Skeletal muscle tissue (tissue), 4 donors: ENCODE results near the gene CNN2. TPM values are rescaled to one million over a fixed set of nuclear protein-coding genes. Genes with fewer than 3 reads are reported as not detected.

ENCODE experiments used
- H3K27ac ChIP-seq: one replicate; pipeline ENCODE4 v1.7.0; 2013; ENCODE audit warnings: mild to moderate bottlenecking, low read depth, low read length, inconsistent platforms
- H3K27me3 ChIP-seq, 3 donors: one replicate each; pipeline ENCODE4 v1.7.0; 2013; ENCODE audit warnings: low read length in 3 of 3; ENCODE audit not compliant: control insufficient read depth in 3 of 3, insufficient read depth in 3 of 3
- H3K36me3 ChIP-seq, 3 donors: one replicate each; pipeline ENCODE4 v1.7.0; 2013; ENCODE audit warnings: low read length in 3 of 3; ENCODE audit not compliant: control insufficient read depth in 3 of 3, insufficient read depth in 3 of 3
- H3K4me1 ChIP-seq, 3 donors: one replicate each; pipeline ENCODE4 v1.7.0; 2013; ENCODE audit warnings: low read length in 3 of 3, mild to moderate bottlenecking in 3 of 3; ENCODE audit not compliant: control insufficient read depth in 3 of 3, insufficient read depth in 3 of 3
- H3K4me3 ChIP-seq, 3 donors: one replicate each; pipeline ENCODE4 v1.7.0; 2013; ENCODE audit warnings: low read length in 3 of 3
- H3K9ac ChIP-seq, 3 donors: one replicate each; pipeline ENCODE4 v1.7.0; 2013; ENCODE audit warnings: low read length in 3 of 3, mild to moderate bottlenecking in 3 of 3, moderate library complexity in 2 of 3, low read depth in 1 of 3
- H3K9me3 ChIP-seq, 3 donors: one replicate each; pipeline ENCODE4 v1.7.0; 2013; ENCODE audit warnings: low read length in 3 of 3; ENCODE audit not compliant: control insufficient read depth in 3 of 3
- total RNA-seq: library from RNA; depleted of rRNA; stranded (reverse); fragments of >200 nt; gene quantifications from one replicate; pipeline ENCODE4 v1.2.3, GENCODE V29; 2014
- donor health status: Osteomylitis.

The CNN2 gene
- total RNA-seq, 1 donor from 2014 or later: 40.2 TPM

GRCh38 chr19:1080360-1081161 lies 54.2 kb downstream of the CNN2 start:
- Histone ChIP-seq H3K4me1 (peaks cover 0 to 16% (median 7%) of the 10 kb centered on the region in 3 donors), H3K9ac (no peak overlapping the region), H3K4me3 (no peak overlapping the region), H3K9me3 (no peaks in the 10 kb centered on the region), H3K36me3 (peaks cover 0 to 2% (median 0%) of the 10 kb centered on the region in 3 donors), H3K27me3 (peaks cover 0 to 41% (median 27%) of the 10 kb centered on the region in 3 donors), H3K27ac (no peak overlapping the region)

GRCh38 chr19:1081301-1082164 lies 55.1 kb downstream of the CNN2 start:
- H3K4me3 ChIP-seq: no peak overlapping the region
- H3K4me1 ChIP-seq: peaks cover 0 to 14% (median 7%) of the 10 kb centered on the region in 3 donors
- peaks cover 0 to 2% (median 0%) of the 10 kb centered on the region in 3 donors for H3K36me3 ChIP-seq
- no peak overlapping the region for H3K27ac ChIP-seq
- H3K9me3 ChIP-seq: no peaks in the 10 kb centered on the region
- peaks cover 0 to 47% (median 29%) of the 10 kb centered on the region in 3 donors for H3K27me3 ChIP-seq
- no peak overlapping the region for H3K9ac ChIP-seq

- H3K4me3 ChIP-seq: no peak overlapping the region
- peaks cover 0 to 47% (median 29%) of the 10 kb centered on the region in 3 donors for H3K27me3 ChIP-seq
- H3K4me1 ChIP-seq: peaks cover under 1 to 14% (median 7%) of the 10 kb centered on the region in 3 donors
- H3K36me3 ChIP-seq: peaks cover 0 to 2% (median 0%) of the 10 kb centered on the region in 3 donors
- H3K27ac ChIP-seq: no peak overlapping the region
- no peak overlapping the region for H3K9ac ChIP-seq
- no peaks in the 10 kb centered on the region for H3K9me3 ChIP-seq
Observed at GRCh38 chr19:1082165-1082927, 55.9 kb downstream of the CNN2 start.

GRCh38 chr19:1082928-1083816 lies 56.8 kb downstream of the CNN2 start:
- Histone ChIP-seq H3K27ac (no peak overlapping the region), H3K36me3 (peaks cover 0 to 5% (median 5%) of the 10 kb centered on the region in 3 donors), H3K9ac (no peak overlapping the region), H3K4me1 (peaks cover 5 to 15% (median 7%) of the 10 kb centered on the region in 3 donors), H3K9me3 (no peaks in the 10 kb centered on the region), H3K4me3 (no peak overlapping the region), H3K27me3 (peaks cover 0 to 45% (median 23%) of the 10 kb centered on the region in 3 donors)

- H3K4me3 ChIP-seq: no peak overlapping the region
- no peak overlapping the region for H3K27ac ChIP-seq
- peaks cover 0 to 45% (median 23%) of the 10 kb centered on the region in 3 donors for H3K27me3 ChIP-seq
- no peak overlapping the region for H3K9ac ChIP-seq
- H3K36me3 ChIP-seq: peaks cover 8 to 14% (median 9%) of the 10 kb centered on the region in 3 donors
- no peaks in the 10 kb centered on the region for H3K9me3 ChIP-seq
- peaks cover 7 to 24% (median 7%) of the 10 kb centered on the region in 3 donors for H3K4me1 ChIP-seq
Observed at GRCh38 chr19:1084024-1084868, 57.8 kb downstream of the CNN2 start.

GRCh38 chr19:1085053-1085658 lies 58.7 kb downstream of the CNN2 start:
- no peaks in the 10 kb centered on the region for H3K9me3 ChIP-seq
- no peak overlapping the region for H3K27ac ChIP-seq
- H3K4me3 ChIP-seq: no peak overlapping the region
- peaks cover 7 to 26% (median 7%) of the 10 kb centered on the region in 3 donors for H3K4me1 ChIP-seq
- H3K27me3 ChIP-seq: peaks cover 0 to 40% (median 23%) of the 10 kb centered on the region in 3 donors
- peaks cover 8 to 12% (median 11%) of the 10 kb centered on the region in 3 donors for H3K36me3 ChIP-seq
- no peak overlapping the region for H3K9ac ChIP-seq

GRCh38 chr19:1085676-1086442 lies 59.5 kb downstream of the CNN2 start:
- Histone ChIP-seq H3K4me3 (no peak overlapping the region), H3K27me3 (peaks cover 0 to 40% (median 23%) of the 10 kb centered on the region in 3 donors), H3K9ac (peak overlapping the region in 1 of 3 donors; percentile 40), H3K27ac (no peak overlapping the region), H3K36me3 (peaks cover 8 to 15% (median 11%) of the 10 kb centered on the region in 3 donors), H3K4me1 (peaks cover 7 to 26% (median 7%) of the 10 kb centered on the region in 3 donors), H3K9me3 (no peaks in the 10 kb centered on the region)
